ENCODE data around the gene NKX2-4.

DNA sequence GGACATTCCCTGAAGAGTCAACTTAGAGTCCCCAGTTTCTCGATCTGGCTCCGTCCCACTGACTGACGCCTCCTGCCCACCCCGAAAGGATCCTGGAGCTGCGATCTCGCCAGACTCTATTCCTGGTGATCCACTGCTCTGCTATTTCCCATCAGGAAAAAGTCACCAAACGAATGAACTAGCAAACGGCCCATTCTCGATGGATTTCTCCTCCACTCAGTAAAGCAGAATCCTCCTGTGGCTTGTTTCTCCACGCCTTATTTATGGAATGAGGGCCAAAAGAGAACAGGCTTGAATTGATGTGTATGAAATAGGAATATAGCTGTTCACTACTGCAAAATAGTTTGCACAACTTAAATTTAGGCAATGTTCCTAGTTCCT, 5.4 kb downstream of the NKX2-4 start:
- TF ChIP-seq CTCF (IDR thresholded peaks at IDR 0.05) (no peak), EZH2 (IDR thresholded peaks at IDR 0.05; ENCODE audit: borderline replicate concordance, insufficient read depth, low read depth, low read length, poor library complexity, severe bottlenecking) (no peak)
